Right lobe of liver (tissue), 4 donors: ENCODE data around the gene ARHGEF35.
"Not testable (repeated sequence)": the region's sequence is repeated elsewhere in the genome, so short reads cannot be mapped to it uniquely, and the experiment has no call there.

Source experiments
- POLR2A ChIP-seq: fragments of 450-650 bp; IDR thresholded peaks from one replicate; pipeline ENCODE4 v1.6.1; 2017; ENCODE audit warnings: antibody characterized with exemption, mild to moderate bottlenecking
- TF ChIP-seq, protein P1 (sequence below), 4 donors: fragments of 200-600 bp in 3 of 4; fragments of 450-650 bp in 1 of 4; IDR thresholded peaks; one replicate each; pipeline versions ENCODE4 v1.5.1 to v1.8.0; 2016 to 2022; ENCODE audit warnings: antibody characterized with exemption in 4 of 4, mild to moderate bottlenecking in 2 of 4
- donor health status: DM: no; HTN: no; CAD: no.
- donor health status: DM: no; HTN: no; CAD: no.
- donor health status: DM: no; HTN: yes; CAD: no.

- TF ChIP-seq POLR2A: not testable (repeated sequence)
- TF ChIP-seq, protein P1, sequence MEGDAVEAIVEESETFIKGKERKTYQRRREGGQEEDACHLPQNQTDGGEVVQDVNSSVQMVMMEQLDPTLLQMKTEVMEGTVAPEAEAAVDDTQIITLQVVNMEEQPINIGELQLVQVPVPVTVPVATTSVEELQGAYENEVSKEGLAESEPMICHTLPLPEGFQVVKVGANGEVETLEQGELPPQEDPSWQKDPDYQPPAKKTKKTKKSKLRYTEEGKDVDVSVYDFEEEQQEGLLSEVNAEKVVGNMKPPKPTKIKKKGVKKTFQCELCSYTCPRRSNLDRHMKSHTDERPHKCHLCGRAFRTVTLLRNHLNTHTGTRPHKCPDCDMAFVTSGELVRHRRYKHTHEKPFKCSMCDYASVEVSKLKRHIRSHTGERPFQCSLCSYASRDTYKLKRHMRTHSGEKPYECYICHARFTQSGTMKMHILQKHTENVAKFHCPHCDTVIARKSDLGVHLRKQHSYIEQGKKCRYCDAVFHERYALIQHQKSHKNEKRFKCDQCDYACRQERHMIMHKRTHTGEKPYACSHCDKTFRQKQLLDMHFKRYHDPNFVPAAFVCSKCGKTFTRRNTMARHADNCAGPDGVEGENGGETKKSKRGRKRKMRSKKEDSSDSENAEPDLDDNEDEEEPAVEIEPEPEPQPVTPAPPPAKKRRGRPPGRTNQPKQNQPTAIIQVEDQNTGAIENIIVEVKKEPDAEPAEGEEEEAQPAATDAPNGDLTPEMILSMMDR (IDR thresholded peaks at IDR 0.05): not testable (repeated sequence)
These were observed 16.5 kb downstream of the ARHGEF35 start for GRCh38 chr7:144179165-144179479.
